IMR-90 (cell line): Measurements from ENCODE around the gene ZNF821. TPM values are rescaled to one million over a fixed set of nuclear protein-coding genes. Genes with fewer than 3 reads are reported as not detected.

ENCODE experiments used
- ATAC-seq: fragments of 200-7000 bp; cut with Tn5 transposase; 2 replicates; pipeline ENCODE4 v1.9.1; 2020; ENCODE audit warnings: low read depth, mild to moderate bottlenecking, moderate library complexity
- BruUV-seq: library from RNA; stranded (reverse); fragments of 400-500 nt; replicated peaks from 2 replicates; lab custom pipeline; 2021; lab: Mats Ljungman, UMichigan
- CTCF ChIA-PET: fragments of 300-600 bp; formaldehyde crosslinking; extraction: SDS; loops from one replicate; lab custom pipeline; 2021; ENCODE audit warnings: antibody characterized with exemption; lab: Yijun Ruan, JAX
- POLR2A ChIA-PET: fragments of 300-600 bp; sonication (Branson Sonifier 250); formaldehyde crosslinking; loops from one replicate; lab custom pipeline; 2022; ENCODE audit warnings: antibody characterized with exemption; ENCODE audit not compliant: unreplicated experiment; lab: Charles Lee
- DNase-seq: peaks from one replicate; pipeline ENCODE4 v3.0.0; 2013
- H2AFZ ChIP-seq: replicated peaks from 2 replicates; pipeline ENCODE3; 2013; ENCODE audit warnings: low read length, mild to moderate bottlenecking; ENCODE audit not compliant: poor library complexity
- H2AK5ac ChIP-seq: 2 replicates; pipeline ENCODE4 v1.6.1; 2013; ENCODE audit warnings: low read depth, low read length, inconsistent platforms
- H2AK9ac ChIP-seq: replicated peaks from 2 replicates; pipeline ENCODE3; 2013; ENCODE audit warnings: mild to moderate bottlenecking, low read depth, low read length, moderate library complexity; ENCODE audit not compliant: poor library complexity
- H2BK120ac ChIP-seq: 2 replicates; pipeline ENCODE4 v1.6.1; 2013; ENCODE audit warnings: low read depth, low read length, inconsistent platforms
- H2BK15ac ChIP-seq: 3 replicates; pipeline ENCODE4 v1.6.1; 2013; ENCODE audit warnings: low read depth, low read length, inconsistent platforms
- H2BK20ac ChIP-seq: 2 replicates; pipeline ENCODE4 v1.6.1; 2013; ENCODE audit warnings: low read depth, mild to moderate bottlenecking, inconsistent platforms, low read length, moderate library complexity
- H2BK5ac ChIP-seq: 2 replicates; pipeline ENCODE4 v1.6.1; 2013; ENCODE audit warnings: mild to moderate bottlenecking, low read depth, low read length, inconsistent platforms; ENCODE audit not compliant: poor library complexity, severe bottlenecking
- H3K14ac ChIP-seq: replicated peaks from 2 replicates; pipeline ENCODE4 v1.6.1; 2013; ENCODE audit warnings: low read depth, low read length, inconsistent platforms
- H3K18ac ChIP-seq: 2 replicates; pipeline ENCODE4 v1.6.1; 2013; ENCODE audit warnings: low read depth, low read length, control low read depth
- H3K23ac ChIP-seq: 2 replicates; pipeline ENCODE4 v1.6.1; 2013; ENCODE audit warnings: low read depth, low read length, inconsistent platforms
- H3K27ac ChIP-seq: 2 replicates; pipeline ENCODE4 v1.5.1; 2013; ENCODE audit warnings: mild to moderate bottlenecking, control low read depth, low read length; ENCODE audit not compliant: insufficient read depth
- H3K27me3 ChIP-seq: 2 replicates; pipeline ENCODE4 v1.6.1; 2013; ENCODE audit warnings: low read length; ENCODE audit not compliant: control insufficient read depth, insufficient read depth
- H3K36me3 ChIP-seq: 2 replicates; pipeline ENCODE4 v1.6.1; 2013; ENCODE audit warnings: low read length, mixed read lengths; ENCODE audit not compliant: control insufficient read depth, insufficient read depth
- H3K4ac ChIP-seq: 2 replicates; pipeline ENCODE4 v1.6.1; 2013; ENCODE audit warnings: low read depth, low read length, inconsistent platforms
- H3K4me1 ChIP-seq: 2 replicates; pipeline ENCODE4 v1.6.1; 2013; ENCODE audit warnings: low read length, mixed read lengths; ENCODE audit not compliant: control insufficient read depth, insufficient read depth
- H3K4me2 ChIP-seq: 2 replicates; pipeline ENCODE4 v1.6.1; 2013; ENCODE audit warnings: low read depth, mild to moderate bottlenecking, control low read depth, low read length, moderate library complexity
- H3K4me3 ChIP-seq: 2 replicates; pipeline ENCODE4 v1.5.1; 2013; ENCODE audit warnings: low read depth, mild to moderate bottlenecking, control low read depth, low read length, moderate library complexity; ENCODE audit not compliant: insufficient read depth
- H3K56ac ChIP-seq: 2 replicates; pipeline ENCODE4 v1.6.1; 2013; ENCODE audit warnings: low read length, inconsistent platforms; ENCODE audit not compliant: insufficient read depth; ENCODE audit errors: extremely low read depth
- H3K79me1 ChIP-seq, 2 experiments: 2 replicates each; pipeline ENCODE4 v1.6.1; 2013; ENCODE audit warnings: low read length in 2 of 2, inconsistent platforms in 1 of 2, low read depth in 1 of 2
- H3K9ac ChIP-seq: 2 replicates; pipeline ENCODE4 v1.6.1; 2013; ENCODE audit warnings: low read depth, low read length, control low read depth
- H3K9me1 ChIP-seq: 2 replicates; pipeline ENCODE4 v1.6.1; 2013; ENCODE audit warnings: low read length, inconsistent platforms; ENCODE audit not compliant: insufficient read depth
- H3K9me3 ChIP-seq: 2 replicates; pipeline ENCODE4 v1.6.1; 2013; ENCODE audit warnings: low read length; ENCODE audit not compliant: control insufficient read depth, insufficient read depth
- H4K20me1 ChIP-seq: 2 replicates; pipeline ENCODE4 v1.6.1; 2013; ENCODE audit warnings: low read length, inconsistent platforms; ENCODE audit not compliant: insufficient read depth
- H4K5ac ChIP-seq: 2 replicates; pipeline ENCODE4 v1.6.1; 2013; ENCODE audit warnings: mild to moderate bottlenecking, low read depth, low read length, control low read depth
- H4K8ac ChIP-seq, 2 experiments: 2 replicates each; pipeline ENCODE4 v1.6.1; 2013; ENCODE audit warnings: low read depth in 2 of 2, low read length in 2 of 2, control low read depth in 1 of 2, inconsistent platforms in 1 of 2
- H4K91ac ChIP-seq: 2 replicates; pipeline ENCODE4 v1.6.1; 2013; ENCODE audit warnings: low read depth, low read length, inconsistent platforms; ENCODE audit not compliant: insufficient read depth
- MAZ ChIP-seq: IDR thresholded peaks from 2 replicates; pipeline ENCODE4 v1.6.1; 2012; ENCODE audit warnings: low read depth, mild to moderate bottlenecking, low read length, improper control_type of control experiment, moderate library complexity, borderline replicate concordance
- WGBS, 2 experiments: methylation state at CpG; one replicate each; pipeline versions ENCODE4 v1.1.5 to v1.1.7; 2013; ENCODE audit warnings: missing lambda C conversion rate in 2 of 2; ENCODE audit not compliant: insufficient read length in 1 of 2; ENCODE audit errors: extremely low coverage in 2 of 2; 5-methylcytosine and 5-hydroxymethylcytosine counted together
- dilution Hi-C: fragments of 300-500 bp; cut with HindIII; formaldehyde crosslinking; loops from one replicate; pipeline ENCODE4 v1.14.3; 2018; ENCODE audit warnings: low sequenced_read_pairs; ENCODE audit not compliant: unreplicated experiment
- in situ Hi-C: fragments of 300-500 bp; cut with MboI; formaldehyde crosslinking; loops from 3 replicates; pipeline ENCODE4 v1.14.3; 2019; ENCODE audit warnings: low sequenced_read_pairs, inconsistent platforms, mixed read lengths
- intact Hi-C: fragments of 100-400 bp; cut with micrococcal nuclease; formaldehyde crosslinking; loops from 2 replicates; pipeline ENCODE4 v1.10.0; 2022
- polyA plus RNA-seq, 3 experiments: library from polyadenylated mRNA; depleted of rRNA; stranded (reverse); fragments of >200 nt; gene quantifications; 2 replicates each; pipeline ENCODE4 v1.2.3, GENCODE V29; 2012; ENCODE audit warnings: low replicate concordance in 1 of 3
- total RNA-seq: library from RNA; depleted of rRNA; stranded (reverse); fragments of >200 nt; gene quantifications from 2 replicates; pipeline ENCODE4 v1.2.3, GENCODE V29; 2012

ZNF821 gene
- total and polyA plus RNA-seq, 2 of the 4 experiments (the other 2 are of a cell fraction) = 5.9 to 6.0 TPM

- CTCF ChIA-PET = no interaction called here
- 0 out of 2 replicates have a peak, but pooled peaks cover 1% of the 10 kb centered on the region for H3K36me3 ChIP-seq
- H4K8ac ChIP-seq = peak overlapping the region; percentile 81 to 85
- H3K4ac ChIP-seq = peak overlapping the region; percentile 93; the same call in 1 of the 2 replicates
- peak overlapping the region; percentile 67 for H3K23ac ChIP-seq
- H3K4me2 ChIP-seq = peak overlapping the region; percentile 84
- peak overlapping the region; percentile 89; the same call in 1 of the 2 replicates for H3K56ac ChIP-seq
- ATAC-seq (no peak), DNase-seq (no peak)
- H4K5ac ChIP-seq = peak overlapping the region; percentile 52
- in situ Hi-C loops (no loop called here), intact Hi-C loops (no loop called here), dilution Hi-C loops (no loop called here)
- H2AK5ac ChIP-seq = peak overlapping the region; percentile 56; the same call in 1 of the 2 replicates
- no peak overlapping the region; the same call in 2 of the 3 replicates for H2BK15ac ChIP-seq
- peak overlapping the region; percentile 46; the same call in 1 of the 2 replicates for H4K91ac ChIP-seq
- H3K9me1 ChIP-seq = peaks cover 2% of the 10 kb centered on the region; the same call in 1 of the 2 replicates
- H3K27me3 ChIP-seq = no peaks in the 10 kb centered on the region
- peak overlapping the region; percentile 80 for H3K4me3 ChIP-seq
- H3K27ac ChIP-seq = peak overlapping the region; percentile 97
- peak overlapping the region; percentile 78 for H2BK5ac ChIP-seq
- peak overlapping the region; percentile 9 for H2AK9ac ChIP-seq
- H2BK20ac ChIP-seq = no peak overlapping the region
- no peak overlapping the region for H2BK120ac ChIP-seq
- H3K14ac ChIP-seq = peak overlapping the region; percentile 97
- TF ChIP-seq MAZ = no peak
- peak overlapping the region; percentile 45; the same call in 1 of the 2 replicates for H3K18ac ChIP-seq
- no peaks in the 10 kb centered on the region for H3K9me3 ChIP-seq
- no peaks in the 10 kb centered on the region; a peak in 1 of 4 replicates for H3K79me1 ChIP-seq
- BruUV-seq = no TSS peak
- H2AFZ ChIP-seq = peak overlapping the region; percentile 95
- POLR2A ChIA-PET = interaction anchor here (0.6 to 0.7 kb wide), 3 partner anchors 12 to 99 kb away, joined by 8 to 11 read pairs (median 9); no protein-coding TSS in a partner anchor
- WGBS, 2 experiments = 0% methylated on average over 1 of the region's 7 CpGs; no CpG with 5 or more reads in 1 of the 2 experiments
- peak overlapping the region; percentile 89 for H3K9ac ChIP-seq
- peaks cover 2% of the 10 kb centered on the region for H3K4me1 ChIP-seq
- peaks cover 31% of the 10 kb centered on the region for H4K20me1 ChIP-seq
Observed at GRCh38 chr16:71893888-71894228, 9.9 kb upstream of the ZNF821 start.
